ENCODE data around the gene ADAMTSL2.
A peak's percentile ranks its signal among the peaks of the same experiment; 100 is the strongest.
"Not testable (repeated sequence)": the region's sequence is repeated elsewhere in the genome, so short reads cannot be mapped to it uniquely, and the experiment has no call there.

Gene ADAMTSL2

DNA sequence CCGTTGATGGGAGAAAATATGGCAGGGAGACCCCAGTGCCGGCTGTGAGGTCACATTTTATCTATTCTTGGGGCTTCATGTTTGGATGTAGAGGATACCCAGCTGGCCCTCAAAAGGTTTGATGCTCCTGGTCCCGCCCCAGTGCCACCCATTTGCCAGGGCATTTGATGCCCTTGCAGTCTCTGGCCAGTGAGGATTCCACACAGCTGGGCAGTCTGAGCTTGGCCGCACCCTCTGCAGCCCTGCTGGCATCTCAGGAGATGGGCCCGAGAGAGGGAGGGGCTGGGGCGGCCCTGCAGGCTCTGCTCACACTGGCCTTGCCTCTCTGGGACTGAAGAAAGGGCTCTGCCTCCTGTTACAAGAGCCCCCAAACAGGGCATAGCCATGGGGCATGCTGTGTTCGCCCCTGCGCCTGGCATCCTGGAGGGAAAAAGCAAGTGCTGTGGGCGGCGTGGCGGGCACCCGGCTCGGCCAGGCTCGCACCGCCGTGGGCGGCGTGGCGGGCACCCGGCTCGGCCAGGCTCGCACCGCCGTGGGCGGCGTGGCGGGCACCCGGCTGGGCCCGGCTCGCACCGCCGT, 27.6 kb downstream of the ADAMTSL2 start:
- no peak overlapping the region for H3K4me3 ChIP-seq (ENCODE audit: low read length)
- TF ChIP-seq, protein P1, sequence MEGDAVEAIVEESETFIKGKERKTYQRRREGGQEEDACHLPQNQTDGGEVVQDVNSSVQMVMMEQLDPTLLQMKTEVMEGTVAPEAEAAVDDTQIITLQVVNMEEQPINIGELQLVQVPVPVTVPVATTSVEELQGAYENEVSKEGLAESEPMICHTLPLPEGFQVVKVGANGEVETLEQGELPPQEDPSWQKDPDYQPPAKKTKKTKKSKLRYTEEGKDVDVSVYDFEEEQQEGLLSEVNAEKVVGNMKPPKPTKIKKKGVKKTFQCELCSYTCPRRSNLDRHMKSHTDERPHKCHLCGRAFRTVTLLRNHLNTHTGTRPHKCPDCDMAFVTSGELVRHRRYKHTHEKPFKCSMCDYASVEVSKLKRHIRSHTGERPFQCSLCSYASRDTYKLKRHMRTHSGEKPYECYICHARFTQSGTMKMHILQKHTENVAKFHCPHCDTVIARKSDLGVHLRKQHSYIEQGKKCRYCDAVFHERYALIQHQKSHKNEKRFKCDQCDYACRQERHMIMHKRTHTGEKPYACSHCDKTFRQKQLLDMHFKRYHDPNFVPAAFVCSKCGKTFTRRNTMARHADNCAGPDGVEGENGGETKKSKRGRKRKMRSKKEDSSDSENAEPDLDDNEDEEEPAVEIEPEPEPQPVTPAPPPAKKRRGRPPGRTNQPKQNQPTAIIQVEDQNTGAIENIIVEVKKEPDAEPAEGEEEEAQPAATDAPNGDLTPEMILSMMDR (conservative IDR thresholded peaks at IDR 0.05; ENCODE audit: low read length) = no peak
- no peak for DNase-seq (ENCODE audit: low read depth)

DNA sequence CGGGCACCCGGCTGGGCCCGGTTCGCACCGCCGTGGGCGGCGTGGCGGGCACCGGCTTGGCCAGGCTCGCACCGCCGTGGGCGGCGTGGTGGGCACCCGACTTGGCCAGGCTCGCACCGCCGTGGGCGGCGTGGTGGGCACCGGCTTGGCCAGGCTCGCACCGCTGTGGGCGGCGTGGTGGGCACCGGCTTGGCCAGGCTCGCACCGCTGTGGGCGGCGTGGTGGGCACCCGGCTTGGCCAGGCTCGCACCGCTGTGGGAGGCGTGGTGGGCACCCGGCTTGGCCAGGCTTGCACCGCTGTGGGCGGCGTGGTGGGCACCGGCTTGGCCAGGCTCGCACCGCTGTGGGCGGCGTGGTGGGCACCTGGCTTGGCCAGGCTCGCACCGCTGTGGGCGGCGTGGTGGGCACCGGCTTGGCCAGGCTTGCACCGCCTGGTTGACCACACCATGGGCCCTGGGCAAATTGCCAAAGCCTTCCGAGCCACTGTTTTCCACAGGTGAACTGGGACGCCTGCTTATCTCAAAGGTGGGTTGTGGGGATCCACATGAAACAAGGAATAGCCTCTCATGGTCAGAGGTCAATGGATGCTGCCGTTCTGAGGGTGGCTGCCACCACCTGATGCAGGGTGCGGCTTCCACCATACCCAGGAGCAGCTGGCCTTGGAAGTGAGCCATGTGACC, 28.2 kb downstream of the ADAMTSL2 start:
- H3K4me3 ChIP-seq (ENCODE audit: low read length) = no peak overlapping the region
- TF ChIP-seq, protein P1 (conservative IDR thresholded peaks at IDR 0.05; ENCODE audit: low read length) = no peak
- no peak for DNase-seq (ENCODE audit: low read depth)

DNA sequence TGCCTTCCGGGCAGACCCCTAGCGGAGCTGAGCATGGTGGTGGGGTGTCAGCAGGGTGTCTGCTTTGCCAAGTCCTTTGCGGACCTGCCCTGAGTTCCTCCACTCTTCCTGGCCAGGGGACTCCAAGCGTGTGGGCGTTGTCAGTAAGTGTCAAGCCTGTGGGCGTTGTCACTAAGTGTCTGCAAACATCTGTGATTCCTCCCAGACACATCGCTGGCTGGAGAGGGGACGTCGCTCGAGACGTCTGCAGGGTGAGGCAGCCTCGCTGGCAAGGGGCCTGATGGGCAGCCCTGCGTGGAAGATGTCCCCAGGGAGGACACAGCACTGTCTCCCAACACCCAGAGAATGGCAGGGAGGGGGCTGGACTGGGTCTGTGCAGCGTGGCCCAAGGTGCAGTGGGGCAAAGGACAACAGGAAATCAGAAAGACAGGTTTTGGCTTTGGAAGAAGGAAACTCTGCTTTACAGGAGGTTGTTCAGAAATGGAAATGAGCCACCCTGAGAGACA, 28.8 kb downstream of the ADAMTSL2 start:
- H3K4me3 ChIP-seq (ENCODE audit: low read length) = no peak overlapping the region
- TF ChIP-seq, protein P1 (conservative IDR thresholded peaks at IDR 0.05; ENCODE audit: low read length) = no peak
- DNase-seq (ENCODE audit: low read depth) = peak; percentile 30

DNA sequence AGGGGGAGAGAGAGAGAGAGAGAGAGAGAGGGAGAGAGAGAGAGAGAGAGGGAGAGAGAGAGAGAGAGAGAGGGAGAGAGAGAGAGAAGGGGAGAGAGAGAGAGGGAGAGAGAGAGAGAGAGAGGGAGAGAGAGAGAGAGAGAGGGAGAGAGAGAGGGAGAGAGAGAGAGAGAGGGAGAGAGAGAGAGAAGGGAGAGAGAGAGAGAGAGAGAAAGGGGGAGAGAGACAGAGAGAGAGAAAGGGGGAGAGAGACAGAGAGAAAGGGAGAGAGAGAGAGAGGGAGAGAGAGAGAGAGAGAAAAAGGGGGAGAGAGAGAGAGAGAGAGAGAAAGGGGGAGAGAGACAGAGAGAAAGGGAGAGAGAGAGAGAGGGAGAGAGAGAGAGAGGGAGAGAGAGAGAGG, 29.3 kb downstream of the ADAMTSL2 start:
- not testable (repeated sequence) for H3K4me3 ChIP-seq (ENCODE audit: low read length); DNase-seq (ENCODE audit: low read depth)

DNA sequence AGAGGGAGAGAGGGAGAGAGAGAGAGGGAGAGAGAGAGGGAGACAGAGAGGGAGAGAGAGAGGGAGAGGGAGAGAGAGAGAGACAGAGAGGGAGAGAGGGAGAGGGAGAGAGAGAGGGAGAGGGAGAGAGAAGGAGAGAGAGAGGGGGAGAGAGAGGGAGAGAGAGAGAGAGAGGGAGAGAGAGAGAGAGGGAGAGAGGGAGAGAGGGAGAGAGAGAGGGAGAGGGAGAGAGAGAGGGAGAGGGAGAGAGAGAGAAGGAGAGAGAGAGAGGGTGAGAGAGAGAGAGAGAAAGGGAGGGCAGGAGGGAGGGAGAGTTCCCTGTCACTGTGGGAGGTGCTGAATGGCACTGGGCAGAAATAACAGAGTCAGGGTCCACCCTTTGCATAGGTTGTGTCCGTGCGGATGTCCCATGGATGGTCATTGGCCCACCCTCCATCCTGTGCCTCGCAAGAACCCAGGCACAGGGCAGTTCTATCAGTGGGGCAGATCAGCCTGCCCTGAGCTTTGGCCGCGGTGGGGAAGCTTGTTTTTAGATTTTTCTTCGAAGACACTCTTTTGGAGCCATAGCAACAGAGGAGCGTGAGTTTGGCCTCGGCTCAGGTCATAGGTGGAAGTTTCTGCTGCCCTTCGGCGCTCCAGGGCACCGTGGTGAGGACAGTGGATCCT, 30.1 kb downstream of the ADAMTSL2 start:
- no peak for DNase-seq (ENCODE audit: low read depth)
- TF ChIP-seq, protein P1 (conservative IDR thresholded peaks at IDR 0.05; ENCODE audit: low read length) = no peak
- H3K4me3 ChIP-seq (ENCODE audit: low read length) = no peak overlapping the region

DNA sequence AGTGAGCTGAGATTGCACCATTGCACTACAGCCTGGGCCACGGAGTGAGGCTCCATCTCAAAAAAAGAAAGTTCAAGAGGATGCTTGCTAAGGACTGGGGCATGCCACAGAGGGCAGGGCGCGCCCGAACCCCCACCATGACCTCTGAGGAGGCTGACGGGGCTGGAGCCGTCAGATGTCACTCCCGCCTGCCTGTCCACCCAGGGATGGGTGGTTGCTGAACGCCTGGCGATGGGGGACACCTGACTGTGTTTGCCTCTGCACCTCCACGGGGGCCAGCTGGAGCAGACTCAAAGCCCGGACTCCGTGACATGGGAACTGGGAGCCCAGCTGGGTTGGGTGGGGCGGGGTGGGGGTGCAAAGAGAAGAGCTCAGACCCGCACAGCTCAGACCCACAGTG, 31.9 kb downstream of the ADAMTSL2 start:
- DNase-seq (ENCODE audit: low read depth) = no peak
- TF ChIP-seq, protein P1 (conservative IDR thresholded peaks at IDR 0.05; ENCODE audit: low read length) = no peak
- no peak overlapping the region for H3K4me3 ChIP-seq (ENCODE audit: low read length)

DNA sequence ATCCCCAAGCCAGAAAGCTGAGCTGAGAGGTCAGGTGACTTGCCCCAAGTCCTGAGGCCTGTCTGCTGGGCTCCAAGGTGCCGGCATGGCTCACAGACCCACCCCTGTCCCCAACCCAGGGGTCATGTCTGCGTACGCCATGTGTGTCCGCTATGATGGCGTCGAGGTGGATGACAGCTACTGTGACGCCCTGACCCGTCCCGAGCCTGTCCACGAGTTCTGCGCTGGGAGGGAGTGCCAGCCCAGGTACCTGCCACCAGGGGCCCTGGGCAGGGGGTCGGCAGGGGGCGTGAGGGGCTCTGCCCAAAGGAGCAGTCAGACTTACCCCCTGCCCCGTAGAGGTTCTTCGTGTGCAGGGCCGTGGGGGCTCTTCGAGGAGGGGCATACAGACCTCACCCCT, 32.3 kb downstream of the ADAMTSL2 start:
- DNase-seq (ENCODE audit: low read depth) = no peak
- TF ChIP-seq, protein P1 (conservative IDR thresholded peaks at IDR 0.05; ENCODE audit: low read length) = no peak
- H3K4me3 ChIP-seq (ENCODE audit: low read length) = no peak overlapping the region

All from AG10803 (cell line).